Measurements from ENCODE around the gene PTPRD.

DNA sequence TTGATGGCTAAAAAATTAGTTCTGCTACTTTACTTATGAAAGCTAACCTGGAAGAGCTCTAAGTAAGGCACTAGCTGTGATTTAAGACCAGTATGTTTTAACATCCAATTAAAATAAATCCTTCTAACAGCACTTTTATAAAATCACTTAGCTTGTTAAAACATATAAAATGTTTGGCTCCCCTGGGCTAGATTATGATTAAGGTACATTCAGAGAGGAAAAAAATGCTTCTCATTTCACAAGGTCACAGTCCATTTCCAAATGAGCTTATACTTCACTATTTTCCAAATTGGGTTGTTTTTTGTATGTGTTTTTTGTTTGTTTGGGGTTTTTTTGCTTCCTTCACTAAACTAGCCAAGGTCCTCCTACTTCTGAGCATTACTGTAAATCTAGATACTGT lies 1938.3 kb downstream of the PTPRD start:
- TF ChIP-seq POLR2A (IDR thresholded peaks at IDR 0.05) (no peak), EP300 (IDR thresholded peaks at IDR 0.05) (no peak)
- TF ChIP-seq, protein P1, sequence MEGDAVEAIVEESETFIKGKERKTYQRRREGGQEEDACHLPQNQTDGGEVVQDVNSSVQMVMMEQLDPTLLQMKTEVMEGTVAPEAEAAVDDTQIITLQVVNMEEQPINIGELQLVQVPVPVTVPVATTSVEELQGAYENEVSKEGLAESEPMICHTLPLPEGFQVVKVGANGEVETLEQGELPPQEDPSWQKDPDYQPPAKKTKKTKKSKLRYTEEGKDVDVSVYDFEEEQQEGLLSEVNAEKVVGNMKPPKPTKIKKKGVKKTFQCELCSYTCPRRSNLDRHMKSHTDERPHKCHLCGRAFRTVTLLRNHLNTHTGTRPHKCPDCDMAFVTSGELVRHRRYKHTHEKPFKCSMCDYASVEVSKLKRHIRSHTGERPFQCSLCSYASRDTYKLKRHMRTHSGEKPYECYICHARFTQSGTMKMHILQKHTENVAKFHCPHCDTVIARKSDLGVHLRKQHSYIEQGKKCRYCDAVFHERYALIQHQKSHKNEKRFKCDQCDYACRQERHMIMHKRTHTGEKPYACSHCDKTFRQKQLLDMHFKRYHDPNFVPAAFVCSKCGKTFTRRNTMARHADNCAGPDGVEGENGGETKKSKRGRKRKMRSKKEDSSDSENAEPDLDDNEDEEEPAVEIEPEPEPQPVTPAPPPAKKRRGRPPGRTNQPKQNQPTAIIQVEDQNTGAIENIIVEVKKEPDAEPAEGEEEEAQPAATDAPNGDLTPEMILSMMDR (IDR thresholded peaks at IDR 0.05), result no peak

Measured in ovary (tissue), 3 donors.